K562 (cell line): Measurements from ENCODE around the gene ZMYND8. TPM values are rescaled to one million over a fixed set of nuclear protein-coding genes. Genes with fewer than 3 reads are reported as not detected.

Source experiments
- ARID1B ChIP-seq: fragments of 450-650 bp; IDR thresholded peaks from 2 replicates; pipeline ENCODE4 v1.6.1; 2016; ENCODE audit warnings: antibody characterized with exemption, mild to moderate bottlenecking, inconsistent platforms
- ARNT ChIP-seq, 2 experiments: fragments of 450-650 bp; IDR thresholded peaks; 2 replicates each; pipeline ENCODE4 v1.6.1; 2016; ENCODE audit warnings: mild to moderate bottlenecking in 1 of 2
- ATF7 ChIP-seq: fragments of 450-650 bp; IDR thresholded peaks from 2 replicates; pipeline ENCODE4 v1.7.1; 2014; ENCODE audit warnings: mild to moderate bottlenecking, moderate library complexity
- BHLHE40 ChIP-seq: IDR thresholded peaks from 2 replicates; pipeline ENCODE4 v1.6.1; 2011; ENCODE audit warnings: low read length, improper control_type of control experiment
- CBFA2T2 ChIP-seq: fragments of 450-650 bp; conservative IDR thresholded peaks from 2 replicates; pipeline ENCODE4 v1.6.1; 2017; ENCODE audit warnings: mild to moderate bottlenecking
- CBFA2T3 ChIP-seq: fragments of 450-650 bp; IDR thresholded peaks from 2 replicates; pipeline ENCODE4 v1.6.1; 2017
- CREM ChIP-seq: IDR thresholded peaks from 2 replicates; pipeline ENCODE4 v1.6.1; 2014; ENCODE audit warnings: antibody characterized with exemption, low read depth
- FOXK2 ChIP-seq, 2 experiments: fragments of 450-650 bp; IDR thresholded peaks in 1 of 2; conservative IDR thresholded peaks in 1 of 2; 2 replicates each; pipeline ENCODE4 v1.6.1; 2016; ENCODE audit warnings: low read depth in 2 of 2, mild to moderate bottlenecking in 1 of 2
- HDGF ChIP-seq: fragments of 450-650 bp; IDR thresholded peaks from 2 replicates; pipeline ENCODE4 v1.6.1; 2016
- IRF1 ChIP-seq: sonication (generic); formaldehyde crosslinking; IDR thresholded peaks from 2 replicates; pipeline ENCODE4 v1.8.0; 2022; ENCODE audit warnings: missing genetic modification reagents, mild to moderate bottlenecking, borderline replicate concordance
- NCOR1 ChIP-seq: fragments of 450-650 bp; IDR thresholded peaks from 2 replicates; pipeline ENCODE4 v1.6.1; 2016; ENCODE audit warnings: mild to moderate bottlenecking, moderate library complexity
- NR2C1 ChIP-seq, 2 experiments: fragments of 450-650 bp; IDR thresholded peaks; 2 replicates each; pipeline ENCODE4 v1.6.1; 2017; ENCODE audit warnings: mild to moderate bottlenecking in 2 of 2, antibody characterized with exemption in 1 of 2, inconsistent platforms in 1 of 2, missing compliant biosample characterization in 1 of 2, missing genetic modification characterization in 1 of 2
- NR2C2 ChIP-seq, 2 experiments: fragments of 200-800 bp in 1 of 2; sonication (Bioruptor generic) in 1 of 2; sonication (generic) in 1 of 2; formaldehyde crosslinking in 1 of 2; IDR thresholded peaks; 2 replicates each; pipeline versions ENCODE4 v1.6.1 to v1.8.0; 2016 to 2022; ENCODE audit warnings: mild to moderate bottlenecking in 1 of 2, missing compliant biosample characterization in 1 of 2, missing genetic modification characterization in 1 of 2, missing genetic modification reagents in 1 of 2
- PBX2 ChIP-seq, 2 experiments: IDR thresholded peaks in 1 of 2; conservative IDR thresholded peaks in 1 of 2; 2 replicates each; pipeline ENCODE4 v1.6.1; 2016; ENCODE audit warnings: low read depth in 2 of 2, mild to moderate bottlenecking in 1 of 2, missing compliant biosample characterization in 1 of 2, missing genetic modification characterization in 1 of 2, moderate library complexity in 1 of 2
- POLR2AphosphoS5 ChIP-seq: IDR thresholded peaks from 2 replicates; pipeline ENCODE4 v1.6.1; 2011; ENCODE audit warnings: mild to moderate bottlenecking, low read depth, low read length, moderate library complexity; ENCODE audit not compliant: control insufficient read depth, insufficient read depth
- POLR2B ChIP-seq: fragments of 450-650 bp; IDR thresholded peaks from 2 replicates; pipeline ENCODE4 v1.6.1; 2018; ENCODE audit warnings: low read depth; ENCODE audit not compliant: partially characterized antibody
- SMARCA4 ChIP-seq: fragments of 450-650 bp; IDR thresholded peaks from 2 replicates; pipeline ENCODE4 v1.6.1; 2016
- SNRNP70 ChIP-seq: fragments of 200-400 bp; formaldehyde crosslinking; optimal IDR thresholded peaks from 2 replicates; pipeline ENCODE3; 2017; ENCODE audit warnings: low read depth, low read length
- TCF3 ChIP-seq: sonication (generic); formaldehyde crosslinking; IDR thresholded peaks from 2 replicates; pipeline ENCODE4 v1.4.0; 2020; ENCODE audit warnings: mild to moderate bottlenecking, missing genetic modification reagents
- U2AF2 ChIP-seq: fragments of 200-400 bp; formaldehyde crosslinking; optimal IDR thresholded peaks from 2 replicates; pipeline ENCODE3; 2017; ENCODE audit warnings: low read depth, mild to moderate bottlenecking, low read length
- ZNF232 ChIP-seq: sonication (generic); formaldehyde crosslinking; IDR thresholded peaks from 2 replicates; pipeline ENCODE4 v1.8.0; 2022; ENCODE audit warnings: mild to moderate bottlenecking, missing genetic modification reagents
- ZNF785 ChIP-seq: fragments of 250-450 bp; sonication (Bioruptor Pico); IDR thresholded peaks from 2 replicates; pipeline ENCODE4 v1.4.0; 2020; ENCODE audit warnings: mild to moderate bottlenecking
- polyA plus RNA-seq, 8 experiments: library from polyadenylated mRNA; depleted of rRNA in 4 of 8; stranded (reverse) in 5 of 8; unstranded in 3 of 8; fragments of >200 nt; fragmentation: Nextera tagmentation in 2 of 8; fragmentation: Illumina TruSeq in 1 of 8; extraction: Ambion mirVana in 2 of 8; extraction: Trizol in 1 of 8; gene quantifications; 2 replicates each; pipeline versions ENCODE4 v1.2.1 to v1.2.3, GENCODE V29; 2011 to 2014; ENCODE audit warnings: inconsistent platforms in 1 of 8, missing spikeins in 1 of 8
- total RNA-seq, 7 experiments: library from RNA; depleted of rRNA in 6 of 7; stranded (reverse); fragments of >200 nt in 6 of 7; fragmentation: Illumina TruSeq in 2 of 7; extraction: Trizol in 2 of 7; gene quantifications; 2 replicates each; pipeline versions ENCODE4 v1.2.1 to v1.2.3, GENCODE V29; 2011 to 2021; ENCODE audit warnings: low replicate concordance in 1 of 7
- TF ChIP-seq, protein P1 (sequence below): sonication (generic); formaldehyde crosslinking; IDR thresholded peaks from 2 replicates; pipeline ENCODE4 v1.9.0; 2022; ENCODE audit warnings: mild to moderate bottlenecking, missing genetic modification reagents
- TF ChIP-seq, protein P2 (sequence below): fragments of 250-450 bp; sonication (Bioruptor Pico); IDR thresholded peaks from 2 replicates; pipeline ENCODE4 v1.8.0; 2021; ENCODE audit warnings: moderate library complexity, mild to moderate bottlenecking, inconsistent platforms

ZMYND8 gene
- total and polyA plus RNA-seq, 9 of the 15 experiments (the other 6 are each of a cell fraction or from before 2014, with no cell fraction given) = 31.8 to 148 (median 71.9) TPM

DNA sequence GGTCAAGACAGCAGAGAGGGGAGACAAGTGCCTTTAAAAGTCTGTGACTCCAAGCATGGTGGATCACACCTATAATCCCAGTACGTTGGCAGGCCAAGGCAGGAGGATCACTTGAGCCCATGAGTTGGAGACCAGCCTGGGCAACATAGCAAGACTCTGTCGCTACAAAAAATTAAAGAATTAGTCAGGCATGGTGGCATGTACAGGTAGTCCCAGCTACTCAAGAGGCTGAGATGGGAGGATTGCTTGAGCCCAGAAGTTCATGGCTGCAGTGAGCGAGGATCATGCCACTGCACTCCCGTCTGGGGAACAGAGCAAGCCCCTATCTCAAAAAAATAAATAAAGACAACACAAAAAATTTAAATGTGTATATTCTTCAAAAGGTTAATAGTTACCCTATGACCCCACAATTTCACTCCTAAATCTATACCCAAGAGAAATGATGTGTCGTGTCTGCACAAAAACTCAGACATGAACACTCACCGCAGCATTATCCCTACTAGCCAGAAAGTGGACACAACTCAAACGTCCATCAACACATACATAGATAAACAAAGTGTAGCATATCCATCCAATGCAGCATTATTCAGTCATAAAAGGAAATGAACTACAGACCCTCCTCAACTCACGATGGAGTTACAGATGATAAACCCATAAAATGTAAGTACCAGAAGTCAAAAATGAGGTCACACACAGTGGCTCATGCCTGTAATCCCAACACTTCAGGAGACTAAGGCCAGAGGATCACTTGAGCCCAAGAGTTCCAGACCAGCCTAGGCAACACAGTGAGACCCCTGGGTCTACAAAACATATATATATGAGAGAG is 23.9 kb downstream of the ZMYND8 start (continued):
- no peak for TF ChIP-seq CREM
- peak; percentile 51 for TF ChIP-seq CBFA2T2
- peak; percentile 84 for TF ChIP-seq TCF3 (CRISPR knock-in tag)
- TF ChIP-seq BHLHE40 = peak; percentile 5; the same call in 1 of the 2 replicates
- no peak for TF ChIP-seq NR2C2 (CRISPR knock-in tag; IDR thresholded peaks at IDR 0.05)
- peak; percentile 27; the same call in 1 of the 2 replicates for TF ChIP-seq NR2C2 (tag; IDR thresholded peaks at IDR 0.05)
- peak; percentile 50 for TF ChIP-seq NCOR1
- 0 out of 2 replicates have a peak, but pooled peaks have one; percentile 11 for TF ChIP-seq POLR2AphosphoS5
- no peak for TF ChIP-seq PBX2 (CRISPR knock-in tag; IDR thresholded peaks at IDR 0.05; ENCODE audit: low read depth)
- 0 out of 2 replicates have a peak, but pooled peaks have one; percentile 38 for TF ChIP-seq PBX2 (tag; conservative IDR thresholded peaks at IDR 0.05; ENCODE audit: low read depth)
- TF ChIP-seq IRF1 = no peak
- no peak for TF ChIP-seq HDGF
- no peak for TF ChIP-seq SNRNP70
- TF ChIP-seq NR2C1 (IDR thresholded peaks at IDR 0.05) = no peak
- TF ChIP-seq NR2C1 (tag; IDR thresholded peaks at IDR 0.05) = no peak
- 0 out of 2 replicates have a peak, but pooled peaks have one; percentile 28 for TF ChIP-seq ATF7
- TF ChIP-seq, protein P1, sequence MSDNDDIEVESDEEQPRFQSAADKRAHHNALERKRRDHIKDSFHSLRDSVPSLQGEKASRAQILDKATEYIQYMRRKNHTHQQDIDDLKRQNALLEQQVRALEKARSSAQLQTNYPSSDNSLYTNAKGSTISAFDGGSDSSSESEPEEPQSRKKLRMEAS (CRISPR knock-in tag) = no peak
- no peak for TF ChIP-seq POLR2B
- TF ChIP-seq ZNF785 (CRISPR knock-in tag) = no peak
- peak; percentile 20; the same call in 1 of the 2 replicates for TF ChIP-seq SMARCA4
- TF ChIP-seq CBFA2T3 = peak; percentile 80
- TF ChIP-seq, protein P2, sequence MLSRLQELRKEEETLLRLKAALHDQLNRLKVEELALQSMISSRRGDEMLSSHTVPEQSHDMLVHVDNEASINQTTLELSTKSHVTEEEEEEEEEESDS (CRISPR knock-in tag) = no peak
- TF ChIP-seq ARID1B = peak; percentile 60
- TF ChIP-seq U2AF2 = no peak
- no peak for TF ChIP-seq ZNF232 (CRISPR knock-in tag)
- TF ChIP-seq FOXK2 (conservative IDR thresholded peaks at IDR 0.05 in 1 of 2, IDR thresholded peaks at IDR 0.05 in 1 of 2; ENCODE audit: low read depth in 2 of 2) = peak in 1 of 2 experiments; percentile 46; a peak in 1 of 4 replicates
- no peak for TF ChIP-seq ARNT (IDR thresholded peaks at IDR 0.05)
